Epithelial cell of esophagus (primary cell): ENCODE data around the gene ZNF787.
A peak's percentile ranks its signal among the peaks of the same experiment; 100 is the strongest.

ENCODE experiments used
- DNase-seq: peaks from one replicate; pipeline ENCODE4 v3.0.0; 2010; ENCODE audit warnings: low read depth
- H3K4me3 ChIP-seq: 2 replicates; pipeline ENCODE4 v1.5.1; 2011; ENCODE audit warnings: mild to moderate bottlenecking, low read length, control low read depth
- CTCF ChIP-seq: IDR thresholded peaks from 2 replicates; pipeline ENCODE4 v1.5.1; 2011; ENCODE audit warnings: low read depth, mild to moderate bottlenecking, low read length, control low read depth, inconsistent platforms; ENCODE audit not compliant: insufficient read depth; ENCODE audit errors: missing control alignments

ZNF787 gene

DNA sequence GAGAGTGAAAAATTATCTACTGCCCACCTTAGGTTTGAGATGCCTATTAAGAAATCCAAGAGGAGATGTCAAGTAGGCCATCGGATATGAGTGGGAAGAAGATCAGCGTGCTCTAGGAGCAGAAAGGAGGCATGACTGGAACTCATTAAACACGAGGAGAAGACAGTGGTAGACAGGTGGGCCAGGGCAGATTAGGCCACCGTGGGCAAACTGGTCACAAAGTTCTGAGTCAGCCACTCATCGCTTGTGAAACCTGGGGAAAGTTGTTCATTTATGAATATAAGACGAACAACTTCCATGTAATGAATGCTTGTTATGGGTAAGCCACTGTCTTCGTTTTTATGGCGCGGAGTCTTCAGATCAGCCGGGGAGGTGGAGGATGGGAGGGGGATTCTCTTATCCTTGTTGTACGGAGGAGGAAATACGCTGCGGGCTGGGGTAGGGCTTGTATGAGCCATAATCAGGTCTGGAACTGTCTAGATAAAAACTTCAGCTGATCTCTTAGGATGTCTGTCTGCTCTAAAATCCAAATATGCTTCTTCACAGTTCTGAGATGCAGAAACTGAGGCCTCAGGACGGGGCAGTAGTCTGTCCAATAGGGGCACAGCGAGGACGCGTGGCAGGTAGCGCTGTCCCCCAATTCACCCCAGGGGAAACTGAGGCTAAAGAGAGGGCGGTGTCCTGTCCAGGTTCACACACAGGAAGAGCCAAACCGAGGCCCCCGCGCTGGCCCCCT, 18.9 kb upstream of the ZNF787 start:
- no peak for DNase-seq
- TF ChIP-seq CTCF = no peak
- peak overlapping the region; percentile 61 for H3K4me3 ChIP-seq

DNA sequence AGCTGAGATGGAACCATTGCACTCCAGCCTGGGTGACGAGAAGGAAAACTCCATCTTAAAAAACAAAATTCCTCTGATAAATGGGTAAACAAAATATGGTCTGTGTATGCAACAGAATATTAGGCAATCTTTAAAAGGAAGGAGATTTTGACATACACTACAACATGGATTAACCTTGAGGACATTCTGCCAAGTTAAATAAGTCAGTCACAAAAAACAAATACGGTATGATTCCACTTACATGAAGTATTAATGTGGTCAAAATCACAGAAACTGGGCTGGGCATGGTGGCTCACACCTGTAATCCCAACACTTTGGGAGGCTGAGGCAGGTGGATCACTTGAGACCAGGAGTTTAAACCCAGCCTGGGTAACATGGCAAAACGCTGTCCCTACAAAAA, 17.0 kb upstream of the ZNF787 start:
- no peak for DNase-seq
- no peak for TF ChIP-seq CTCF
- no peak overlapping the region for H3K4me3 ChIP-seq

- no peak for TF ChIP-seq CTCF
- DNase-seq = no peak
- H3K4me3 ChIP-seq = no peak overlapping the region
Observed at GRCh38 chr19:56137405-56137804, 16.3 kb upstream of the ZNF787 start.

DNA sequence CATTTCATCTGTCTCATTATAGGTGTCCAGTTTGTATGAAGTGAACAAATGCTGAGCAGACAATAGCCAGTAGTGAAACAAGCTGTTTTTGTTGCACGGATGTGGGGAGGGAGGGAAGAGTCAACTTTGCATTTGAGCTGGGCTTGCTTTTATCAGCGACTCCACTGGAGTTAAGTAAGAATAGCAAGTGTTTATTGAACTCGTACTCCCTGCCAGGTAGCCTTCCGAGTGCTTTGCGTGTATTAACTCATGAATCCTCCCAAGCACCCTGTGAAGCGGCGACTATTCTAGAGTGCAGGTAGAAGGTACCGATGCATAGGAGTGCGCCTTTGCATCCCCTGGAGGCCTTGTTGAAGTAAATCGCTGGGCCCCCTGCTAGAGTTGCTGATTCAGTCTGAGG, 15.3 kb upstream of the ZNF787 start:
- DNase-seq = no peak
- no peak overlapping the region for H3K4me3 ChIP-seq
- TF ChIP-seq CTCF = no peak

DNA sequence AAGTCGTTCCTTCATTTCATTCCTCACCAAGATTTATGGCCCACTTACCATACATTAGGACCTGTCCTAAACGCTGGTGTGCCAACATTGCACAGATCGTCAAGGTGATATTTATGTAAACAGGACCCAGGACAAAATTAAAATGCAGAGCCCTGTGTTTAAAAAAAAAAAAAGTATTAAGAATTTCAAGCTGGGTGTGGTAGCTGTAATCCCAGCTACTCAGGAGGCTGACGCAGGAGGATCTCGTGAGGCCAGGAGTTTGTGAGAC, 13.5 kb upstream of the ZNF787 start:
- TF ChIP-seq CTCF = no peak
- H3K4me3 ChIP-seq = no peak overlapping the region
- no peak for DNase-seq

- TF ChIP-seq CTCF = no peak
- no peak overlapping the region for H3K4me3 ChIP-seq
- DNase-seq = peak; percentile 30
Observed at GRCh38 chr19:56133858-56134653, 13.0 kb upstream of the ZNF787 start.
